Sciatic nerve (tissue), 2 donors: ENCODE results near the gene HERC3. TPM values are rescaled to one million over a fixed set of nuclear protein-coding genes. Genes with fewer than 3 reads are reported as not detected.
A peak's percentile ranks its signal among the peaks of the same experiment; 100 is the strongest.

Experiments
- ATAC-seq: fragments of 200-7000 bp; cut with Tn5 transposase; one replicate; pipeline ENCODE4 v1.9.1; 2020; ENCODE audit warnings: mild to moderate bottlenecking, moderate library complexity
- DNase-seq: peaks from one replicate; pipeline ENCODE4 v3.0.0-alpha.2; 2020; ENCODE audit warnings: low spot score
- intact Hi-C: fragments of 100-400 bp; cut with DNase I; formaldehyde crosslinking; loops from one replicate; pipeline ENCODE4 v1.14.2; 2022
- total RNA-seq: library from RNA; stranded (reverse); fragmentation: NEBNext Ultra II Directional; extraction: Animal tissue kit (Norgen Biotek cat#: 25700); gene quantifications from one replicate; pipeline ENCODE4 v1.2.1, GENCODE V29; 2021
- donor health status: DM: no; HTN: no; CAD: no.
- donor health status: DM: no; HTN: no; CAD: no.

The HERC3 gene
- total RNA-seq, 1 donor from 2014 or later: 46.5 TPM

- ATAC-seq (no peak), DNase-seq (no peak)
- intact Hi-C loops: loop anchor here (10.0 kb wide), 1 partner anchor 322 kb away; no protein-coding TSS in a partner anchor
These were observed 110.5 kb downstream of the HERC3 start for GRCh38 chr4:88702782-88703181.

- DNase-seq (no peak), ATAC-seq (no peak)
- intact Hi-C loops: loop anchor here (10.0 kb wide), 1 partner anchor 320 kb away; no protein-coding TSS in a partner anchor
These were observed 112.9 kb downstream of the HERC3 start for GRCh38 chr4:88705223-88705622.

GRCh38 chr4:88705805-88706492 is 113.7 kb downstream of the HERC3 start:
- intact Hi-C loops: loop anchor here (10.0 kb wide), 1 partner anchor 319 kb away; no protein-coding TSS in a partner anchor
- DNase-seq (no peak), ATAC-seq (peak; percentile 23)

DNA sequence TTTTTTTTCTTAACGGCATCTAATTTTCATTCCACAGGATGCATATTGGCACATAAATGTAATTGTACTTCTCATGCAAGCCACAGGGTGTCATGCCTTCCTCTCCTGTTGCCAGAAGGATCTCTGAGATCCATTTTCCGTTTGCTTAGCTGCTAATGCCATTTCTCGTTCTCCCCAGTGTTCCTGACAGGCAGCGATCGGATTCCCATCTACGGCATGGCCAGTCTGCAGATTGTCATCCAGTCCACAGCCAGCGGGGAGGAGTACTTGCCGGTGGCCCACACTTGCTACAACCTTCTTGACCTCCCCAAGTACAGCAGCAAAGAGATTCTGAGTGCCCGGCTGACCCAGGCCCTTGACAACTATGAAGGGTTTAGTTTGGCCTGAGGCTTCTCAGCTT is 114.3 kb downstream of the HERC3 start:
- DNase-seq: no peak
- intact Hi-C loops: loop anchor here (10.0 kb wide), 1 partner anchor 318 kb away; no protein-coding TSS in a partner anchor
- ATAC-seq: peak; percentile 92

DNA sequence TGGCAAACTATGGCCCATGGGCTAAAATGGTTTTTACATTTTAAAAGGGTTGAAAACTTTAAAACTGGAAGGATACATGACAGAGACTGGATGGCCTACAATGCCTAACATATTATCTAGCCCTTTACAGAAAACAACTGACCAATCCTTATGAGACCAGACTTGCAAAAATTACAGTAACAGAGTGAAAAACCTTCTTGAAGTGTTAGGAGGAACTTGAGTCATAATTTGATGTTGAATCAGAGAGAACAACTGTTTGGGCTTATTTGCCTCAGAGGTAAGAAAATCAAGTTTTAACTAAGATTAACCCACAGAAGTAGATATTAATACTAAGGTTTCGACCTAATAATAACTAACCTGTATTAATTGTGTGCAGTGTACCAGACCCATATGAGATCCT is 117.7 kb downstream of the HERC3 start:
- intact Hi-C loops: loop anchor here (10.0 kb wide), 1 partner anchor 315 kb away; no protein-coding TSS in a partner anchor
- ATAC-seq: no peak
- no peak for DNase-seq

DNA sequence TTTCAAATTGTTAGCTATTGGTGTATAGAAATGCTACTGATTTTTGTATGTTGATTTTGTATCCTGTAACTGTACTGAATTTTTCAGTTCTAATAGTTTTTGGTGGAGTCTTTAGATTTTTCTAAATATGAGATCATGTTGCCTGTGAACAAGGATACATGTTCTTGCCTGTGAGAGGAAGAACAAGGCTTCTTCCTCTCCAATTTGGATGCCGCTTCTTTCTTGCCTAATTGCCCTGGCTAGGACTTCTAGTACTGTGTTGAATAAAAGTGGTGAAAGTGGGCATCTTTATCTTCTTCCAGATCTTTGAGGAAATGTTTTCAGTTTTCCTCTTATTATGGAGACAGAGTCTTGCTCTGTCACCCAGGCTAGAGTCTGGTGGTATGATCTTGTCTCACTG is 121.5 kb downstream of the HERC3 start:
- ATAC-seq: no peak
- no peak for DNase-seq
- intact Hi-C loops: no loop called here

DNA sequence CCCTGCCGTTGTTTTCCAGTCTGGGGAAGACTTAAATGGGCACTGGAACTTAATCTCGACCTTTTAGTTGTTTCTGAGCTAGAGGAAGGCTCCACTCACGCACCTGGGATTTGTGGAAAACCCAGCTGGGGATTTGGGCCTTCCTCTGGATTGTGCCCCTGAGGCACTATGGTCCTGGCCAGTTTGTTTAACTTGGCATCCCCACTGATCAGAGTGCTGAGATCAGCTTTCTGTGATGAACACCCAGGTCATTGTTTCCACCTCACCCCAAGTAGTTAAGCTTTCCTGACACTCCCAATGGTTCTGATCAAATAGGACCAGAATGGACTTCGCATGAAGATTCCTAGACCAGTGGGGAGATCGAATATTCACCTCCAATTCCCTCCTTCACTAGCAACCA is 125.8 kb downstream of the HERC3 start:
- DNase-seq: no peak
- intact Hi-C loops: no loop called here
- ATAC-seq: no peak

- no peak for ATAC-seq
- intact Hi-C loops: no loop called here
- DNase-seq: no peak
These were observed 127.1 kb downstream of the HERC3 start for GRCh38 chr4:88719381-88719780.

- DNase-seq (no peak), ATAC-seq (peak; percentile 62)
- intact Hi-C loops: no loop called here
These were observed 128.5 kb downstream of the HERC3 start for GRCh38 chr4:88720451-88721428.

DNA sequence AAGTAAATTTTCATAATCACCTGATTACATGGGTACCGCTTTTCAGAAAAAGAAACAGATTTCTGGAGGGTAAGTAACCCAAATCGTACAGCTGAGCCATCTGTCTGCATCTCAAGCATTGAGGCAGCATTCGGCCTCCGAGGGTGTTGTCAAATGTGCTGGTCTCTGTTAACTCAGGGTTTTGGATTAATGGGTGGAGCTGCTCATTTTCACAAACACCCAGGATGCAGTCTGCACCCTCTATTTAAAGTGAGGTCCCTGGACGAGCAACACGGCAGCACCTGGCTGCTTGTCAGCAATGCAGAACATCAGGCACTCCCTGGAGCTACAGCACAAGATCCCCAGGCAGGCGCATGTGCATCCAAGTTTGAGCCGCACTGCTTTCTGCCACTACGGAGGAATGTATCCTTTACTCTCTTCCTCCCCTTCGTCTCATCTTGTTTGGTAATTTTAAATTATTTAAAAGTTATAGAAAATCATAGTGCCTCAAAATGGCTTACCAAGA is 130.0 kb downstream of the HERC3 start:
- intact Hi-C loops: no loop called here
- no peak for ATAC-seq

DNA sequence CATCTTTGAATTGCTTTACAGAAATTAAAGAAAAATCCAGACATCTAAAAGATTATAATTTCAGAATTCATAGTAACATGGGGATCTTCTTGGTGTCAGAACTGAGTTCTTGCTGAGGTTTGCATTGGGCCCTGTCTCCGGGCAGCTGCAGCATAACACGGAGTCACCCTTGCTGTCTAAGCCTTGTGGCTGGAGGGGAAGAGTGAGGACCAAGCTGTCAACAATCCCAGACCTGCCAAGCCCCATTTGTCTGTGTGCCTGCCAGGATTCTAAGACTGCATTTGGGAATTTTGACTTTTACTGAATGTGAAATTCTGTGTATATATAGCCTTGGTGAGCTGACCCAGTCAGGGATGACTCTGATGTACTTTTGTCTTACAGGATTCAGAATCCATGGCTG is 130.5 kb downstream of the HERC3 start:
- no peak for DNase-seq
- intact Hi-C loops: no loop called here
- peak; percentile 44 for ATAC-seq

More for the DNA sequence above, 130.0 kb downstream of the HERC3 start:
- DNase-seq: no peak

DNA sequence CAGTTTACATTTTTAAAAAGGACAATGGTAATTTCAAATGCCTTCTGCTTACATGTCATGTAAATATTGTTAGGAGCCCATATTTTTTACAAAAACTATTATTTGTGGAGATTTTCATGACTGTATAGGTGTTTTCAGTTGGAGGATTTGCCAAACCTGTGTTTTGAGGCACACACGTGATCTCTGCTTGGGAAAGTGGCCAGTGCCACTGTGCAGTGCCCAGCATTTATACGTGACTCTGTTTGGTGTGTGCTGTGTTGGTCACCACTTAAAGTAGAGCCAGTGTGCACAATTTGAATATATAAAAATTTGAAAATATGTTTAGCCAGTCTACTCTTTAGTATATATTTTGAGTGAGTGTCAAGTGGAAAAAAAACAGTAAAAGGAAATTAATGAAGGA is 132.1 kb downstream of the HERC3 start:
- DNase-seq: no peak
- intact Hi-C loops: no loop called here
- no peak for ATAC-seq

- intact Hi-C loops: no loop called here
- DNase-seq (no peak), ATAC-seq (no peak)
These were observed 132.9 kb downstream of the HERC3 start for GRCh38 chr4:88725143-88725542.

DNA sequence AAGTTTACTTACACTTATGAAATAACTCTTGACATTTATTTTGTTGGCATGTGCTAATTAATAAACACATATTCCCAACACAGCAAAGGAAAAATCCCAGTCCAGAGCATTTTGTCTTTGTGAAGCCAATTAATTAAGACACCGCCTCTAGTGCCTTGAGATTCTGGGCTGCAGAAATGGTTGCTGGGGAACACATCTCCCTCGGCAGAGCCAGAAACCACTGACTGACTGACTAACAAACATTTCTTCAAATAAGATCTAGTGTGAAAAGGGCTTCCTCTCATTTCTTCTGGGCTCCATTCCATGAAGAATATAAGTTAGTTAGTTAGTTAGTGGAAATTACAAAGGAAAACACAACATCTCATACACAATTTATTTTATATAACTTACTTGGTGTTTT is 133.7 kb downstream of the HERC3 start:
- intact Hi-C loops: no loop called here
- DNase-seq (no peak), ATAC-seq (no peak)

DNA sequence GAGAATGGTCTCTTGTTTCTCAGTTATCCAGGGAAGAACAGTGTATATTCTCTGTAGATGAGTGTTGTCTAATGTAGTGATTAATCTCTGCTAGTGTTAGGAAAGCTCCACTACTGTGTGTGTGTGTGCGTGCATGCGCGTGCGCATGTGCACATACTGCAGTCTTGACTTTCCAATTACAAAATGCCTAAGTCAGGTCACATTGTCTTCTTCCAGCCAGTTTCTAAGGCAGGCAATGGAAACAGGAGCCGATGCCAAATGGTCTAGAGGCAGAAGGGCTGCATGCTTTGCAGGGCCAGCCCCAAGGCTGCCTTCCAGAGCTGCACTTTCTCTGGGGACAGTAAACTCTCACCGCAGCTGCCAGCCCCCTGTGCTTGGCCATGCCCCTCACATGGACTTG is 135.9 kb downstream of the HERC3 start:
- DNase-seq (no peak), ATAC-seq (peak; percentile 69)
- intact Hi-C loops: no loop called here

DNA sequence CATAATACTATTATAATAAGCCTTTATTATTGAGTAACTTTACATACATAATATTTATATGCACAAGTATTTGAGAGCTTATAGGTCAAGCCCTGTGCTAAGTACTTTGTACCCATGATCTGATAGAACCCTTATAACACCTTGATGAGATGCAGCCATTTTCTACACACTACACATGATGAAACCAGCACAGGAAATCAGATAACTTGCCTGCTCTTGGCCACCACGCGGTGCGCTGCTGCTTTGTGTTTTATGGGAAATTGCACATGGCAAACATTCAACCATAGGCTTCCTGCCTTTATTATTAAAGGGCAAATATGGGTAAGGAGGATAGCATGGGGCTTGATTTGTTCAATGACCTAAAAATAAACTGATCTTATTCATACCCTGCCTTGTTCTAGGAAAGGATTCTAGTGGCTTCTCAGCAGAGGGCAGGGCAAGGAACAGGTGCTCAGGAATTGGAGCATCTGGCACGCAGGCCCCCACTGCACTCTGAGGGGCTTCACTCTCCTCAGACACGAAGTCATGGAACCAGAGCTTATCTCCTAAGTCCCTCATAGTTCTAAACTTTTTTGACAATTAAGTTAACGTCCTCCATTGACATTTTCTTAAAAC is 137.0 kb downstream of the HERC3 start:
- intact Hi-C loops: no loop called here
- DNase-seq: no peak
- no peak for ATAC-seq

DNA sequence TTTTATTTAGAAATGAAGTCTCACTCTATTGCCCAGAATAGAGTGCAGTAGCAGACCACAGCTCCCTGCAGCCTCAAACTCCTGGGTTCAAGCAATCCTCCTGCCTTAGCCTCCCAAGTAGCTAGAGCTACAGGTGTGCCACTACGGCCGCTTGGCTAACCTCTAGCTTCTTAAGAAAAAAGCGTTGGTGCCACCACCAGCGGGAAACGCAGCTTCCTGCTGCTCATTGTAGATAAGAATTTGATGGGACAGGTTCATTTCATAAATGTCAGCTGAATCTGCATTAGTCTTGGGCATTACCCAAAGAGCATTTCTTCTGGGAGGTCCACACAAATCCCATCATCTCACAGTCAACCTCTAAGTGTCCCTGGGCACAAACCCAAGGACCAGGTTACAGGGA is 138.5 kb downstream of the HERC3 start:
- intact Hi-C loops: no loop called here

GRCh38 chr4:88731381-88731780 is 139.1 kb downstream of the HERC3 start:
- ATAC-seq: no peak
- intact Hi-C loops: no loop called here
- no peak for DNase-seq

More for the DNA sequence above, 138.5 kb downstream of the HERC3 start:
- no peak for ATAC-seq
- no peak for DNase-seq

- intact Hi-C loops: no loop called here
- no peak for ATAC-seq
- no peak for DNase-seq
These were observed 140.6 kb downstream of the HERC3 start for GRCh38 chr4:88732714-88733368.
